Panc1 (cell line): ENCODE results near the gene ARMC2. TPM values are rescaled to one million over a fixed set of nuclear protein-coding genes. Genes with fewer than 3 reads are reported as not detected.

Experiments
- ATAC-seq: fragments of 200-7000 bp; cut with Tn5 transposase; 2 replicates; pipeline ENCODE4 v1.9.1; 2020; ENCODE audit warnings: mild to moderate bottlenecking, moderate library complexity
- BruUV-seq: library from RNA; stranded (reverse); fragments of 400-500 nt; replicated peaks from 2 replicates; lab custom pipeline; 2021; lab: Mats Ljungman, UMichigan
- CTCF ChIA-PET: fragments of 300-600 bp; sonication (Branson Sonifier 250); formaldehyde crosslinking; loops from one replicate; lab custom pipeline; 2022; ENCODE audit warnings: antibody characterized with exemption; lab: Charles Lee
- POLR2A ChIA-PET: fragments of 300-600 bp; sonication (Branson Sonifier 250); formaldehyde crosslinking; loops from one replicate; lab custom pipeline; 2022; ENCODE audit warnings: antibody characterized with exemption; lab: Charles Lee
- DNase-seq: peaks from one replicate; pipeline ENCODE4 v3.0.0-alpha.2; 2010; ENCODE audit warnings: low read depth, low spot score
- H3K27ac ChIP-seq: 2 replicates; pipeline ENCODE4 v1.5.1; 2011; ENCODE audit warnings: mild to moderate bottlenecking, low read length, inconsistent platforms
- H3K27me3 ChIP-seq: fragments of 200-500 bp; sonication (Bioruptor generic); 2 replicates; pipeline ENCODE4 v1.6.0; 2014; ENCODE audit warnings: low read length, inconsistent platforms; ENCODE audit not compliant: control insufficient read depth, insufficient read depth
- H3K36me3 ChIP-seq: fragments of 200-500 bp; sonication (Bioruptor generic); 2 replicates; pipeline ENCODE4 v1.5.1; 2014; ENCODE audit warnings: inconsistent platforms, mild to moderate bottlenecking, low read length, moderate library complexity; ENCODE audit not compliant: control insufficient read depth, insufficient read depth
- H3K4me1 ChIP-seq: 2 replicates; pipeline ENCODE4 v1.5.1; 2011; ENCODE audit warnings: inconsistent platforms, mild to moderate bottlenecking, low read length, moderate library complexity; ENCODE audit not compliant: control insufficient read depth, insufficient read depth
- H3K4me3 ChIP-seq, 2 experiments: 2 replicates each; pipeline ENCODE4 v1.5.1; 2011 to 2012; ENCODE audit warnings: low read depth in 2 of 2, low read length in 2 of 2, mild to moderate bottlenecking in 2 of 2, inconsistent platforms in 1 of 2, moderate library complexity in 1 of 2
- H3K9me3 ChIP-seq: fragments of 200-500 bp; sonication (Bioruptor generic); 2 replicates; pipeline ENCODE4 v1.5.1; 2014; ENCODE audit warnings: low read depth, mild to moderate bottlenecking, inconsistent platforms, low read length, moderate library complexity; ENCODE audit not compliant: control insufficient read depth, insufficient read depth
- POLR2AphosphoS5 ChIP-seq: IDR thresholded peaks from 2 replicates; pipeline ENCODE4 v1.6.1; 2012; ENCODE audit warnings: mild to moderate bottlenecking, low read depth, low read length, moderate library complexity
- SIN3A ChIP-seq: IDR thresholded peaks from 2 replicates; pipeline ENCODE4 v1.6.1; 2012; ENCODE audit warnings: low read depth, mild to moderate bottlenecking, low read length, moderate library complexity, borderline replicate concordance; ENCODE audit not compliant: insufficient read depth
- TCF7L2 ChIP-seq: IDR thresholded peaks from 2 replicates; pipeline ENCODE4 v1.6.1; 2011; ENCODE audit warnings: mild to moderate bottlenecking, low read depth, low read length, inconsistent platforms
- in situ Hi-C: cut with HindIII; loops from 2 replicates; pipeline ENCODE4 v1.10.0; 2016; ENCODE audit warnings: low sequenced_read_pairs, low pct_unique_long_range_greater_than_20kb
- intact Hi-C: fragments of 100-400 bp; cut with micrococcal nuclease; formaldehyde crosslinking; loops from one replicate; pipeline ENCODE4 v1.10.0; 2022; ENCODE audit not compliant: unreplicated experiment
- total RNA-seq: library from RNA; stranded (reverse); gene quantifications from one replicate; pipeline ENCODE4 v1.2.1, GENCODE V29; 2021; ENCODE audit not compliant: unreplicated experiment
- TF ChIP-seq, protein P1 (sequence below), 2 experiments: IDR thresholded peaks; 2 replicates each; pipeline ENCODE4 v1.6.1; 2011 to 2012; ENCODE audit warnings: low read depth in 2 of 2, control low read depth in 1 of 2, low read length in 1 of 2, mild to moderate bottlenecking in 1 of 2, moderate library complexity in 1 of 2; ENCODE audit not compliant: insufficient read depth in 1 of 2
- TF ChIP-seq, protein P2 (sequence below): fragments of 450-650 bp; IDR thresholded peaks from 2 replicates; pipeline ENCODE4 v1.5.1; 2017; ENCODE audit warnings: mild to moderate bottlenecking

The ARMC2 gene
- total RNA-seq, 1 experiment from 2014 or later, result 9.3 TPM

DNA sequence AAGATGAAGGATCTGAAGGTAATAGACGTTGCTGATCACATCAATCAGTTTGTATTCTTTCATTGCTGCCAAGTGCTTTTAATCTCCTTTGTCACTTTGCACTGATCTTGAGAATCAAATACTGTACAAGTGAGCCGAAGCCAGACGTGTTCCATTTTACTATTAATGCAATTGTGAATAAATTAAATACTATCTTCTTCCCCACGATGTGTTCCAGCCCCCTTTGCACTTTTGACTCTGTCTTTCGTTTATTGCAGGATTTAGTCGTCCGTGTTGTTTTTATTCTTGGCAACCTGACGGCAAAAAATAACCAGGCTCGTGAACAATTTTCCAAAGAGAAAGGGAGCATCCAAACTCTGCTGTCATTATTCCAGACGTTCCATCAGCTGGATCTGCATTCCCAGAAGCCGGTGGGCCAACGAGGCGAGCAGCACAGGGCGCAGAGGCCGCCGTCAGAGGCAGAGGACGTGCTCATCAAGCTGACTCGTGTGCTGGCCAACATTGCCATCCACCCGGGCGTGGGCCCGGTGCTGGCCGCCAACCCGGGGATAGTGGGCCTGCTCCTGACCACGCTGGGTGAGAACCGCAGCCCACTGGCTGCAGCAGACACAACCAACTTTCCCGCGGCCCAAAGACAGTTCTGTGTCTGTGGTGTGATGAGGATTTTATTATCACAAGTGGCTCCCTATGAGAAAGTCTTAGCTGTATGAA is 104.7 kb downstream of the ARMC2 start:
- Histone ChIP-seq H3K36me3 (no peaks in the 10 kb centered on the region), H3K4me3 (no peak overlapping the region), H3K4me1 (no peaks in the 10 kb centered on the region), H3K27me3 (no peaks in the 10 kb centered on the region), H3K27ac (no peak overlapping the region), H3K9me3 (no peaks in the 10 kb centered on the region)
- ChIA-PET POLR2A (no interaction called here), CTCF (no interaction called here)
- TF ChIP-seq, protein P1, sequence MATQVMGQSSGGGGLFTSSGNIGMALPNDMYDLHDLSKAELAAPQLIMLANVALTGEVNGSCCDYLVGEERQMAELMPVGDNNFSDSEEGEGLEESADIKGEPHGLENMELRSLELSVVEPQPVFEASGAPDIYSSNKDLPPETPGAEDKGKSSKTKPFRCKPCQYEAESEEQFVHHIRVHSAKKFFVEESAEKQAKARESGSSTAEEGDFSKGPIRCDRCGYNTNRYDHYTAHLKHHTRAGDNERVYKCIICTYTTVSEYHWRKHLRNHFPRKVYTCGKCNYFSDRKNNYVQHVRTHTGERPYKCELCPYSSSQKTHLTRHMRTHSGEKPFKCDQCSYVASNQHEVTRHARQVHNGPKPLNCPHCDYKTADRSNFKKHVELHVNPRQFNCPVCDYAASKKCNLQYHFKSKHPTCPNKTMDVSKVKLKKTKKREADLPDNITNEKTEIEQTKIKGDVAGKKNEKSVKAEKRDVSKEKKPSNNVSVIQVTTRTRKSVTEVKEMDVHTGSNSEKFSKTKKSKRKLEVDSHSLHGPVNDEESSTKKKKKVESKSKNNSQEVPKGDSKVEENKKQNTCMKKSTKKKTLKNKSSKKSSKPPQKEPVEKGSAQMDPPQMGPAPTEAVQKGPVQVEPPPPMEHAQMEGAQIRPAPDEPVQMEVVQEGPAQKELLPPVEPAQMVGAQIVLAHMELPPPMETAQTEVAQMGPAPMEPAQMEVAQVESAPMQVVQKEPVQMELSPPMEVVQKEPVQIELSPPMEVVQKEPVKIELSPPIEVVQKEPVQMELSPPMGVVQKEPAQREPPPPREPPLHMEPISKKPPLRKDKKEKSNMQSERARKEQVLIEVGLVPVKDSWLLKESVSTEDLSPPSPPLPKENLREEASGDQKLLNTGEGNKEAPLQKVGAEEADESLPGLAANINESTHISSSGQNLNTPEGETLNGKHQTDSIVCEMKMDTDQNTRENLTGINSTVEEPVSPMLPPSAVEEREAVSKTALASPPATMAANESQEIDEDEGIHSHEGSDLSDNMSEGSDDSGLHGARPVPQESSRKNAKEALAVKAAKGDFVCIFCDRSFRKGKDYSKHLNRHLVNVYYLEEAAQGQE (IDR thresholded peaks at IDR 0.05; ENCODE audit: insufficient read depth in 1 of 2, low read depth in 2 of 2, low read length in 1 of 2), result no peak
- TF ChIP-seq, protein P2, sequence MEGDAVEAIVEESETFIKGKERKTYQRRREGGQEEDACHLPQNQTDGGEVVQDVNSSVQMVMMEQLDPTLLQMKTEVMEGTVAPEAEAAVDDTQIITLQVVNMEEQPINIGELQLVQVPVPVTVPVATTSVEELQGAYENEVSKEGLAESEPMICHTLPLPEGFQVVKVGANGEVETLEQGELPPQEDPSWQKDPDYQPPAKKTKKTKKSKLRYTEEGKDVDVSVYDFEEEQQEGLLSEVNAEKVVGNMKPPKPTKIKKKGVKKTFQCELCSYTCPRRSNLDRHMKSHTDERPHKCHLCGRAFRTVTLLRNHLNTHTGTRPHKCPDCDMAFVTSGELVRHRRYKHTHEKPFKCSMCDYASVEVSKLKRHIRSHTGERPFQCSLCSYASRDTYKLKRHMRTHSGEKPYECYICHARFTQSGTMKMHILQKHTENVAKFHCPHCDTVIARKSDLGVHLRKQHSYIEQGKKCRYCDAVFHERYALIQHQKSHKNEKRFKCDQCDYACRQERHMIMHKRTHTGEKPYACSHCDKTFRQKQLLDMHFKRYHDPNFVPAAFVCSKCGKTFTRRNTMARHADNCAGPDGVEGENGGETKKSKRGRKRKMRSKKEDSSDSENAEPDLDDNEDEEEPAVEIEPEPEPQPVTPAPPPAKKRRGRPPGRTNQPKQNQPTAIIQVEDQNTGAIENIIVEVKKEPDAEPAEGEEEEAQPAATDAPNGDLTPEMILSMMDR, result no peak
- TF ChIP-seq SIN3A (no peak), POLR2AphosphoS5 (no peak), TCF7L2 (no peak)
- DNase-seq (no peak), ATAC-seq (no peak)
- BruUV-seq, result no TSS peak
- intact Hi-C loops, result no loop called here
- in situ Hi-C loops, result no loop called here

DNA sequence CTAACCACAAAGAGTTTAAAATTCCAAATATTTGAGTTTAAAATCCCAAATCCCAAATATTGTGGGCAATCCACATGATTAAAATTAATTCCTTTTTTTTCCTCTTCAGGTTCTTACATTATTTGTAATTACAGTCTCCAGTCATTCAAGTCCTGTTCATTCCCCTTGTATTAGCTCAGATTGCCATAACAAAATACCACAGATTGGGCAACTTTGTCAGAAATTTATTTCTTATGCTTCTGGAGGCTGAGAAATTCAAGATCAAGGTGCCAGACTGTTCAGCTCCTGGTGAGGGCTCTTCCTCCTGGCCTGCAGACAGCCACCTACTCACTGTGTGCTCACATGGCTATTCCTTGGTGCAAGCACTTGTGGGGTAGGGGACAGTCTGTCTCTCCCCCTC is 105.5 kb downstream of the ARMC2 start:
- no peak for ATAC-seq
- TF ChIP-seq, protein P1 (IDR thresholded peaks at IDR 0.05; ENCODE audit: insufficient read depth in 1 of 2, low read depth in 2 of 2, low read length in 1 of 2), result no peak
- TF ChIP-seq POLR2AphosphoS5, result no peak
- POLR2A ChIA-PET, result no interaction called here
- Histone ChIP-seq H3K4me3 (no peak overlapping the region), H3K9me3 (no peaks in the 10 kb centered on the region), H3K36me3 (no peaks in the 10 kb centered on the region), H3K4me1 (no peaks in the 10 kb centered on the region), H3K27me3 (no peaks in the 10 kb centered on the region), H3K27ac (no peak overlapping the region)
- CTCF ChIA-PET, result no interaction called here
- intact Hi-C loops (no loop called here), in situ Hi-C loops (no loop called here)
- BruUV-seq, result no TSS peak
- DNase-seq, result no peak
